ENCODE results near the gene RAC2.
A peak's percentile ranks its signal among the peaks of the same experiment; 100 is the strongest.

RAC2 gene

GRCh38 chr22:37213941-37214730 is 29.9 kb downstream of the RAC2 start:
- peaks cover 5% of the 10 kb centered on the region; the same call in 1 of the 2 replicates for H3K27me3 ChIP-seq (ENCODE audit: control insufficient read depth, insufficient read depth, low read length)
- H3K36me3 ChIP-seq (ENCODE audit: control insufficient read depth, insufficient read depth, low read length): no peaks in the 10 kb centered on the region
- H3K9me3 ChIP-seq (ENCODE audit: control insufficient read depth, insufficient read depth, low read depth, low read length): no peaks in the 10 kb centered on the region
- no peak overlapping the region for H3K9ac ChIP-seq (ENCODE audit: low read length)
- peaks cover 8% of the 10 kb centered on the region for H3K4me1 ChIP-seq (ENCODE audit: control insufficient read depth, insufficient read depth, low read length)
- H3K4me3 ChIP-seq (ENCODE audit: low read depth, low read length): no peak overlapping the region
- H3K27ac ChIP-seq (ENCODE audit: low read depth, low read length): no peak overlapping the region

- Histone ChIP-seq H3K9ac (ENCODE audit: low read length) (no peak overlapping the region), H3K4me3 (ENCODE audit: low read depth, low read length) (no peak overlapping the region)
These were observed 30.7 kb downstream of the RAC2 start for GRCh38 chr22:37213218-37213855.

GRCh38 chr22:37212174-37212906 is 31.7 kb downstream of the RAC2 start, which contains the start of gene SSTR3:
Gene SSTR3 (minus strand): TSS chr22:37212477. CDS start chr22:37207803, 4,674 bp downstream.
- H3K4me3 ChIP-seq (ENCODE audit: low read depth, low read length): 0 out of 2 replicates have a peak within 1 kb of the TSS, but pooled peaks have one; percentile 8
- H3K9ac ChIP-seq (ENCODE audit: low read length): no peak within 1 kb of the TSS
- H3K9me3 ChIP-seq (ENCODE audit: control insufficient read depth, insufficient read depth, low read depth, low read length): no peaks in the 10 kb centered on the region
- H3K4me1 ChIP-seq (ENCODE audit: control insufficient read depth, insufficient read depth, low read length): peaks cover 8% of the 10 kb centered on the region
- H3K27me3 ChIP-seq (ENCODE audit: control insufficient read depth, insufficient read depth, low read length): no peaks in the 10 kb centered on the region
- no peaks in the 10 kb centered on the region for H3K36me3 ChIP-seq (ENCODE audit: control insufficient read depth, insufficient read depth, low read length)
- H3K27ac ChIP-seq (ENCODE audit: low read depth, low read length): no peak within 1 kb of the TSS

More at GRCh38 chr22:37213218-37213855, 30.7 kb downstream of the RAC2 start:
- H3K27me3 ChIP-seq (ENCODE audit: control insufficient read depth, insufficient read depth, low read length): no peaks in the 10 kb centered on the region
- H3K36me3 ChIP-seq (ENCODE audit: control insufficient read depth, insufficient read depth, low read length): no peaks in the 10 kb centered on the region
- H3K27ac ChIP-seq (ENCODE audit: low read depth, low read length): no peak overlapping the region
- H3K4me1 ChIP-seq (ENCODE audit: control insufficient read depth, insufficient read depth, low read length): peaks cover 8% of the 10 kb centered on the region
- no peaks in the 10 kb centered on the region for H3K9me3 ChIP-seq (ENCODE audit: control insufficient read depth, insufficient read depth, low read depth, low read length)

GRCh38 chr22:37211866-37212173 is 32.2 kb downstream of the RAC2 start:
- H3K9me3 ChIP-seq (ENCODE audit: control insufficient read depth, insufficient read depth, low read depth, low read length): no peaks in the 10 kb centered on the region
- peaks cover 8% of the 10 kb centered on the region for H3K4me1 ChIP-seq (ENCODE audit: control insufficient read depth, insufficient read depth, low read length)
- no peak overlapping the region for H3K4me3 ChIP-seq (ENCODE audit: low read depth, low read length)
- no peaks in the 10 kb centered on the region for H3K27me3 ChIP-seq (ENCODE audit: control insufficient read depth, insufficient read depth, low read length)
- no peak overlapping the region for H3K27ac ChIP-seq (ENCODE audit: low read depth, low read length)
- no peak overlapping the region for H3K9ac ChIP-seq (ENCODE audit: low read length)
- H3K36me3 ChIP-seq (ENCODE audit: control insufficient read depth, insufficient read depth, low read length): no peaks in the 10 kb centered on the region

GRCh38 chr22:37211075-37211865 is 32.8 kb downstream of the RAC2 start:
- H3K27me3 ChIP-seq (ENCODE audit: control insufficient read depth, insufficient read depth, low read length): no peaks in the 10 kb centered on the region
- H3K4me3 ChIP-seq (ENCODE audit: low read depth, low read length): no peak overlapping the region
- H3K27ac ChIP-seq (ENCODE audit: low read depth, low read length): no peak overlapping the region
- no peaks in the 10 kb centered on the region for H3K9me3 ChIP-seq (ENCODE audit: control insufficient read depth, insufficient read depth, low read depth, low read length)
- H3K4me1 ChIP-seq (ENCODE audit: control insufficient read depth, insufficient read depth, low read length): peaks cover 8% of the 10 kb centered on the region
- H3K36me3 ChIP-seq (ENCODE audit: control insufficient read depth, insufficient read depth, low read length): no peaks in the 10 kb centered on the region
- no peak overlapping the region for H3K9ac ChIP-seq (ENCODE audit: low read length)

GRCh38 chr22:37210041-37210803 is 33.8 kb downstream of the RAC2 start:
- H3K36me3 ChIP-seq (ENCODE audit: control insufficient read depth, insufficient read depth, low read length): no peaks in the 10 kb centered on the region
- H3K9ac ChIP-seq (ENCODE audit: low read length): no peak overlapping the region
- no peak overlapping the region for H3K4me3 ChIP-seq (ENCODE audit: low read depth, low read length)
- no peaks in the 10 kb centered on the region for H3K9me3 ChIP-seq (ENCODE audit: control insufficient read depth, insufficient read depth, low read depth, low read length)
- no peak overlapping the region for H3K27ac ChIP-seq (ENCODE audit: low read depth, low read length)
- H3K4me1 ChIP-seq (ENCODE audit: control insufficient read depth, insufficient read depth, low read length): peaks cover 8% of the 10 kb centered on the region
- no peaks in the 10 kb centered on the region for H3K27me3 ChIP-seq (ENCODE audit: control insufficient read depth, insufficient read depth, low read length)

- H3K27ac ChIP-seq (ENCODE audit: low read depth, low read length): no peak overlapping the region
- no peaks in the 10 kb centered on the region for H3K27me3 ChIP-seq (ENCODE audit: control insufficient read depth, insufficient read depth, low read length)
- H3K4me1 ChIP-seq (ENCODE audit: control insufficient read depth, insufficient read depth, low read length): peaks cover 8% of the 10 kb centered on the region
- no peaks in the 10 kb centered on the region for H3K36me3 ChIP-seq (ENCODE audit: control insufficient read depth, insufficient read depth, low read length)
- no peaks in the 10 kb centered on the region for H3K9me3 ChIP-seq (ENCODE audit: control insufficient read depth, insufficient read depth, low read depth, low read length)
- H3K4me3 ChIP-seq (ENCODE audit: low read depth, low read length): no peak overlapping the region
- no peak overlapping the region for H3K9ac ChIP-seq (ENCODE audit: low read length)
These were observed 34.8 kb downstream of the RAC2 start for GRCh38 chr22:37209140-37209845.

- Histone ChIP-seq H3K9me3 (ENCODE audit: control insufficient read depth, insufficient read depth, low read depth, low read length) (no peaks in the 10 kb centered on the region), H3K9ac (ENCODE audit: low read length) (no peak overlapping the region), H3K27ac (ENCODE audit: low read depth, low read length) (no peak overlapping the region), H3K4me3 (ENCODE audit: low read depth, low read length) (no peak overlapping the region), H3K36me3 (ENCODE audit: control insufficient read depth, insufficient read depth, low read length) (no peaks in the 10 kb centered on the region), H3K27me3 (ENCODE audit: control insufficient read depth, insufficient read depth, low read length) (no peaks in the 10 kb centered on the region), H3K4me1 (ENCODE audit: control insufficient read depth, insufficient read depth, low read length) (peaks cover 8% of the 10 kb centered on the region)
These were observed 35.5 kb downstream of the RAC2 start for GRCh38 chr22:37208401-37209139.

GRCh38 chr22:37207981-37208380 is 36.1 kb downstream of the RAC2 start:
- Histone ChIP-seq H3K4me1 (ENCODE audit: control insufficient read depth, insufficient read depth, low read length) (peaks cover 8% of the 10 kb centered on the region), H3K36me3 (ENCODE audit: control insufficient read depth, insufficient read depth, low read length) (no peaks in the 10 kb centered on the region), H3K9me3 (ENCODE audit: control insufficient read depth, insufficient read depth, low read depth, low read length) (no peaks in the 10 kb centered on the region), H3K9ac (ENCODE audit: low read length) (no peak overlapping the region), H3K27me3 (ENCODE audit: control insufficient read depth, insufficient read depth, low read length) (no peaks in the 10 kb centered on the region), H3K4me3 (ENCODE audit: low read depth, low read length) (no peak overlapping the region), H3K27ac (ENCODE audit: low read depth, low read length) (no peak overlapping the region)

Measured in HUES6 (cell line).